A549 (cell line): ENCODE data around the gene DXO.

ENCODE experiments used
- EHMT2 ChIP-seq: fragments of 200-600 bp; sonication (generic); IDR thresholded peaks from 2 replicates; pipeline ENCODE4 v1.6.1; 2016; ENCODE audit warnings: antibody characterized with exemption, low read depth, mild to moderate bottlenecking, moderate library complexity
- EP300 ChIP-seq, 2 experiments: fragments of >200 bp; sonication (Bioruptor Twin); formaldehyde crosslinking; IDR thresholded peaks; 2 replicates in 1 of 2; 3 replicates in 1 of 2; pipeline ENCODE4 v1.6.1; 2016 to 2017
- KDM1A ChIP-seq: fragments of 200-600 bp; sonication (generic); IDR thresholded peaks from 2 replicates; pipeline ENCODE4 v1.6.1; 2016; ENCODE audit warnings: low read depth, mild to moderate bottlenecking
- MYC ChIP-seq: IDR thresholded peaks from 2 replicates; pipeline ENCODE4 v1.6.1; 2012; ENCODE audit warnings: mild to moderate bottlenecking, inconsistent platforms, low read length, improper control_type of control experiment, borderline replicate concordance
- RFX5 ChIP-seq: fragments of 450-650 bp; IDR thresholded peaks from 2 replicates; pipeline ENCODE4 v1.7.1; 2014; ENCODE audit warnings: antibody characterized with exemption, mild to moderate bottlenecking, moderate library complexity
- ZNF302 ChIP-seq: fragments of 250-450 bp; sonication (Bioruptor Pico); IDR thresholded peaks from 2 replicates; pipeline ENCODE4 v1.9.0; 2021; ENCODE audit warnings: inconsistent platforms, mild to moderate bottlenecking, moderate library complexity
- TF ChIP-seq, protein P1 (sequence below): fragments of >200 bp; sonication (Bioruptor Twin); formaldehyde crosslinking; IDR thresholded peaks from 3 replicates; pipeline ENCODE4 v1.5.1; 2016
- TF ChIP-seq, protein P2 (sequence below): fragments of 200-600 bp; sonication (generic); IDR thresholded peaks from 2 replicates; pipeline ENCODE4 v1.6.1; 2016; ENCODE audit warnings: antibody characterized with exemption, mild to moderate bottlenecking, moderate library complexity

DNA sequence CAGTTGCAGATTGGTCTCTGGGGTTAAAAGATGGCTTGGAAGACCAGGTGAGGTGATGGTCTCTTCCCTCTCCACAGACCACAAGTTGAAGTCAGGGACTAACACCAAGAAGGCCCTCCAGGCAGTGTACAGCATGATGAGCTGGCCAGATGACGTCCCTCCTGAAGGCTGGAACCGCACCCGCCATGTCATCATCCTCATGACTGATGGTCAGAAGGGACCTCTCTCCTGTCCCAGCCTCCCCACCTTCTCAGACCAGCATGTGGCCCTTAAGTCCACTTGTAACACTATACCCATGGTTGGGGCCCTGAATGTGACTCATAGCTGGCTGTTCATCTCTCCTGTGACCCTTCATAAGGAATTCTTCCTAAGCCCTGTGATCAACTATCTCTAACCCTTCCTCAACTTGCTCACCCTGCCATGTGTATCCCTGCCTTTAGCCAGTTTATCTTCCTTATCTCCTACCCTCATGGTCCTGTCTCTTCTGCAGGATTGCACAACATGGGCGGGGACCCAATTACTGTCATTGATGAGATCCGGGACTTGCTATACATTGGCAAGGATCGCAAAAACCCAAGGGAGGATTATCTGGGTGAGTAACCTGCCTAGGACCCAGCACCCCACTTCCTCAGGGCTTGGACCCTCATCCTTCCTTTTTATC, 23.1 kb downstream of the DXO start:
- TF ChIP-seq, protein P1, sequence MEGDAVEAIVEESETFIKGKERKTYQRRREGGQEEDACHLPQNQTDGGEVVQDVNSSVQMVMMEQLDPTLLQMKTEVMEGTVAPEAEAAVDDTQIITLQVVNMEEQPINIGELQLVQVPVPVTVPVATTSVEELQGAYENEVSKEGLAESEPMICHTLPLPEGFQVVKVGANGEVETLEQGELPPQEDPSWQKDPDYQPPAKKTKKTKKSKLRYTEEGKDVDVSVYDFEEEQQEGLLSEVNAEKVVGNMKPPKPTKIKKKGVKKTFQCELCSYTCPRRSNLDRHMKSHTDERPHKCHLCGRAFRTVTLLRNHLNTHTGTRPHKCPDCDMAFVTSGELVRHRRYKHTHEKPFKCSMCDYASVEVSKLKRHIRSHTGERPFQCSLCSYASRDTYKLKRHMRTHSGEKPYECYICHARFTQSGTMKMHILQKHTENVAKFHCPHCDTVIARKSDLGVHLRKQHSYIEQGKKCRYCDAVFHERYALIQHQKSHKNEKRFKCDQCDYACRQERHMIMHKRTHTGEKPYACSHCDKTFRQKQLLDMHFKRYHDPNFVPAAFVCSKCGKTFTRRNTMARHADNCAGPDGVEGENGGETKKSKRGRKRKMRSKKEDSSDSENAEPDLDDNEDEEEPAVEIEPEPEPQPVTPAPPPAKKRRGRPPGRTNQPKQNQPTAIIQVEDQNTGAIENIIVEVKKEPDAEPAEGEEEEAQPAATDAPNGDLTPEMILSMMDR = no peak
- TF ChIP-seq EP300 (IDR thresholded peaks at IDR 0.05) (no peak), RFX5 (no peak), EHMT2 (no peak), MYC (no peak), KDM1A (no peak), ZNF302 (CRISPR knock-in tag) (no peak)
- TF ChIP-seq, protein P2, sequence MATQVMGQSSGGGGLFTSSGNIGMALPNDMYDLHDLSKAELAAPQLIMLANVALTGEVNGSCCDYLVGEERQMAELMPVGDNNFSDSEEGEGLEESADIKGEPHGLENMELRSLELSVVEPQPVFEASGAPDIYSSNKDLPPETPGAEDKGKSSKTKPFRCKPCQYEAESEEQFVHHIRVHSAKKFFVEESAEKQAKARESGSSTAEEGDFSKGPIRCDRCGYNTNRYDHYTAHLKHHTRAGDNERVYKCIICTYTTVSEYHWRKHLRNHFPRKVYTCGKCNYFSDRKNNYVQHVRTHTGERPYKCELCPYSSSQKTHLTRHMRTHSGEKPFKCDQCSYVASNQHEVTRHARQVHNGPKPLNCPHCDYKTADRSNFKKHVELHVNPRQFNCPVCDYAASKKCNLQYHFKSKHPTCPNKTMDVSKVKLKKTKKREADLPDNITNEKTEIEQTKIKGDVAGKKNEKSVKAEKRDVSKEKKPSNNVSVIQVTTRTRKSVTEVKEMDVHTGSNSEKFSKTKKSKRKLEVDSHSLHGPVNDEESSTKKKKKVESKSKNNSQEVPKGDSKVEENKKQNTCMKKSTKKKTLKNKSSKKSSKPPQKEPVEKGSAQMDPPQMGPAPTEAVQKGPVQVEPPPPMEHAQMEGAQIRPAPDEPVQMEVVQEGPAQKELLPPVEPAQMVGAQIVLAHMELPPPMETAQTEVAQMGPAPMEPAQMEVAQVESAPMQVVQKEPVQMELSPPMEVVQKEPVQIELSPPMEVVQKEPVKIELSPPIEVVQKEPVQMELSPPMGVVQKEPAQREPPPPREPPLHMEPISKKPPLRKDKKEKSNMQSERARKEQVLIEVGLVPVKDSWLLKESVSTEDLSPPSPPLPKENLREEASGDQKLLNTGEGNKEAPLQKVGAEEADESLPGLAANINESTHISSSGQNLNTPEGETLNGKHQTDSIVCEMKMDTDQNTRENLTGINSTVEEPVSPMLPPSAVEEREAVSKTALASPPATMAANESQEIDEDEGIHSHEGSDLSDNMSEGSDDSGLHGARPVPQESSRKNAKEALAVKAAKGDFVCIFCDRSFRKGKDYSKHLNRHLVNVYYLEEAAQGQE = no peak
